ENCODE measurements around the gene PKD2. TPM values are rescaled to one million over a fixed set of nuclear protein-coding genes. Genes with fewer than 3 reads are reported as not detected.
"Not testable (repeated sequence)": the region's sequence is repeated elsewhere in the genome, so short reads cannot be mapped to it uniquely, and the experiment has no call there.

The PKD2 gene
- total and polyA plus RNA-seq, 2 experiments from 2014 or later, result 16.3 to 27.1 TPM

- TF ChIP-seq, protein P1, sequence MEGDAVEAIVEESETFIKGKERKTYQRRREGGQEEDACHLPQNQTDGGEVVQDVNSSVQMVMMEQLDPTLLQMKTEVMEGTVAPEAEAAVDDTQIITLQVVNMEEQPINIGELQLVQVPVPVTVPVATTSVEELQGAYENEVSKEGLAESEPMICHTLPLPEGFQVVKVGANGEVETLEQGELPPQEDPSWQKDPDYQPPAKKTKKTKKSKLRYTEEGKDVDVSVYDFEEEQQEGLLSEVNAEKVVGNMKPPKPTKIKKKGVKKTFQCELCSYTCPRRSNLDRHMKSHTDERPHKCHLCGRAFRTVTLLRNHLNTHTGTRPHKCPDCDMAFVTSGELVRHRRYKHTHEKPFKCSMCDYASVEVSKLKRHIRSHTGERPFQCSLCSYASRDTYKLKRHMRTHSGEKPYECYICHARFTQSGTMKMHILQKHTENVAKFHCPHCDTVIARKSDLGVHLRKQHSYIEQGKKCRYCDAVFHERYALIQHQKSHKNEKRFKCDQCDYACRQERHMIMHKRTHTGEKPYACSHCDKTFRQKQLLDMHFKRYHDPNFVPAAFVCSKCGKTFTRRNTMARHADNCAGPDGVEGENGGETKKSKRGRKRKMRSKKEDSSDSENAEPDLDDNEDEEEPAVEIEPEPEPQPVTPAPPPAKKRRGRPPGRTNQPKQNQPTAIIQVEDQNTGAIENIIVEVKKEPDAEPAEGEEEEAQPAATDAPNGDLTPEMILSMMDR (IDR thresholded peaks at IDR 0.05; ENCODE audit: low read depth, low read length), result no peak
- H3K4me1 ChIP-seq (ENCODE audit: low read depth), result no peaks in the 10 kb centered on the region
- no peaks in the 10 kb centered on the region for H3K36me3 ChIP-seq
- H3K27me3 ChIP-seq, result no peaks in the 10 kb centered on the region
- DNase-seq (ENCODE audit: low read depth in 1 of 2, low spot score in 1 of 2), result no peak
- H3K4me3 ChIP-seq, result no peak overlapping the region
- H3K27ac ChIP-seq, result no peak overlapping the region
- no peaks in the 10 kb centered on the region for H3K9me3 ChIP-seq (ENCODE audit: low read depth)
Measured at GRCh38 chr4:88106205-88106604, 98.8 kb downstream of the PKD2 start.

- H3K4me3 ChIP-seq, result no peak overlapping the region
- no peaks in the 10 kb centered on the region for H3K36me3 ChIP-seq
- no peaks in the 10 kb centered on the region for H3K9me3 ChIP-seq (ENCODE audit: low read depth)
- DNase-seq (ENCODE audit: low read depth in 1 of 2, low spot score in 1 of 2), result peak in 1 of 2 donors; percentile 21
- no peaks in the 10 kb centered on the region for H3K27me3 ChIP-seq
- H3K27ac ChIP-seq, result no peak overlapping the region
- TF ChIP-seq, protein P1 (IDR thresholded peaks at IDR 0.05; ENCODE audit: low read depth, low read length), result no peak
- no peaks in the 10 kb centered on the region for H3K4me1 ChIP-seq (ENCODE audit: low read depth)
Measured at GRCh38 chr4:88107406-88108107, 100.1 kb downstream of the PKD2 start.

GRCh38 chr4:88108108-88108465 lies 100.7 kb downstream of the PKD2 start:
- H3K36me3 ChIP-seq; H3K27me3 ChIP-seq; H3K27ac ChIP-seq; DNase-seq (ENCODE audit: low read depth in 1 of 2, low spot score in 1 of 2); H3K4me3 ChIP-seq; H3K9me3 ChIP-seq (ENCODE audit: low read depth); H3K4me1 ChIP-seq (ENCODE audit: low read depth): not testable (repeated sequence)

DNA sequence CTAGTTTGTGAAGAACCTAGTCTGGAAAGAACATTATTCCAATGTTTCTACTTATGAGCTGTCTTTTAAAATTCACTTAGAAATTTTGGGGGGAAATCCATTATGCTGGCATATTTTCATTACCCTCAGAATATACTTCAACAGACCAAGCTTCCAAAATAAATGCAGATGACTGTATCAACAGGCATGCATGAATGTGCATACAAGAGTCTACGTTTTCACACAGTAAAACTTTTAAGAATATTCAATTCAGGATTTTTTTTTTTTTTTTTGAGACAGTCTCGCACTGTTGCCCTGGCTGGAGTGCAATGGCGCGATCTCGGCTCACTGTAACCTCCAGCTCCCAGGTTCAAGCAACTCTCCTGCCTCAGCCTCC lies 101.3 kb downstream of the PKD2 start:
- no peak for DNase-seq (ENCODE audit: low read depth in 1 of 2, low spot score in 1 of 2)
- Histone ChIP-seq H3K36me3 (no peaks in the 10 kb centered on the region), H3K4me3 (no peak overlapping the region), H3K9me3 (ENCODE audit: low read depth) (no peaks in the 10 kb centered on the region), H3K27ac (no peak overlapping the region), H3K4me1 (ENCODE audit: low read depth) (no peaks in the 10 kb centered on the region), H3K27me3 (no peaks in the 10 kb centered on the region)
- TF ChIP-seq, protein P1 (IDR thresholded peaks at IDR 0.05; ENCODE audit: low read depth, low read length), result no peak

GRCh38 chr4:88109123-88109881 lies 101.9 kb downstream of the PKD2 start:
- H3K27ac ChIP-seq, result no peak overlapping the region
- DNase-seq (ENCODE audit: low read depth in 1 of 2, low spot score in 1 of 2), result no peak
- no peak overlapping the region for H3K4me3 ChIP-seq
- no peaks in the 10 kb centered on the region for H3K27me3 ChIP-seq
- H3K36me3 ChIP-seq, result no peaks in the 10 kb centered on the region
- no peaks in the 10 kb centered on the region for H3K9me3 ChIP-seq (ENCODE audit: low read depth)
- TF ChIP-seq, protein P1 (IDR thresholded peaks at IDR 0.05; ENCODE audit: low read depth, low read length), result no peak
- H3K4me1 ChIP-seq (ENCODE audit: low read depth), result no peaks in the 10 kb centered on the region

DNA sequence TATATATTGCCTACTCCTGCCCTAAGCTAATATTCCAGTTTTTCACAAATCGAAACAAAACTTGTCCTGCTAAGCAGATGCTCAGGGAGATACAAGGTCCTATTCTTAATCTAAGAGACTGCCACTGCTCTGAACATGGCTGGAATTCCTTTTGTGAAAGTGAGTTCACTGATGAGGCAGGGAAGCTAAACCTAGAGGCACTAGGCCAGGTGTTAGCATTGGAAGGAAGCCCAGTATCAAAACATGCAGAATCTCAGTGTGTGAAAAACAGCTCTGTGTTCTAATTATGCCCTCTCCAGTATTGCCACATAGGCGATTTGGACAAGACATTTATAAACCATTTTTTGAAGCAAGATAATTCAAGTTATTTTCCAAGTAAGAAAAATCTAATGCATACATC lies 103.4 kb downstream of the PKD2 start:
- TF ChIP-seq, protein P1 (IDR thresholded peaks at IDR 0.05; ENCODE audit: low read depth, low read length), result no peak
- no peak overlapping the region for H3K27ac ChIP-seq
- H3K9me3 ChIP-seq (ENCODE audit: low read depth), result no peaks in the 10 kb centered on the region
- no peaks in the 10 kb centered on the region for H3K4me1 ChIP-seq (ENCODE audit: low read depth)
- no peaks in the 10 kb centered on the region for H3K27me3 ChIP-seq
- no peak for DNase-seq (ENCODE audit: low read depth in 1 of 2, low spot score in 1 of 2)
- H3K4me3 ChIP-seq, result no peak overlapping the region
- H3K36me3 ChIP-seq, result no peaks in the 10 kb centered on the region

Data from cardiac muscle cell (in vitro differentiated cells and primary cell).